ENCODE measurements around the gene C16orf74. TPM values are rescaled to one million over a fixed set of nuclear protein-coding genes. Genes with fewer than 3 reads are reported as not detected.
A peak's percentile ranks its signal among the peaks of the same experiment; 100 is the strongest.

The C16orf74 gene
- total and polyA plus RNA-seq, 8 donors = 1.1 to 24.9 (median 4.6) TPM; not detected in 3

DNA sequence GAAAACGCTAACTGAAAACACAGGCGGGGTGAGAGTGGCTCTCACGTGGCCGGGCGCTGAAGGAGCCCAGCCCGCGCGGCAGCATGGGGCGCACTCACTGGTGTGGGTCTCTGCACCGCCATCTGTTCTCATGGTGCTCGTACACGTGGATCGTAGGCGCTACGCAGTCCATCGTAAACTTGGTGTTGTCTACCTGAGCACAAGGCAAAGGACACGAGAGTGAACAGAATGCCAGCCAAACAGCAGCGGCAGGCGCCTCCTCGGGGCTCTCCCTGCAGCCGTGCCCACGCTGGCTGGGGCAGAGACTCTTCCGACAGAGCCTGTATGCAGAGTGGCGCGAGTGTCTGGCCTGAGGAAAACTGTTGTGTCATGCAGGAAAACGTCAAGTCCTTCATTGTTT is 29.4 kb upstream of the C16orf74 start:
- TF ChIP-seq EP300 (IDR thresholded peaks at IDR 0.05) (no peak), POLR2A (IDR thresholded peaks at IDR 0.05) (no peak), CTCF (IDR thresholded peaks at IDR 0.05) (no peak), POLR2AphosphoS5 (IDR thresholded peaks at IDR 0.05) (no peak)
- Histone ChIP-seq H3K27ac (no peak overlapping the region), H3K9me3 (no peaks in the 10 kb centered on the region), H3K4me1 (peaks cover 9 to 17% (median 12%) of the 10 kb centered on the region in 4 donors), H3K4me3 (no peak overlapping the region), H3K36me3 (peaks cover 32 to 78% (median 67%) of the 10 kb centered on the region in 4 donors), H3K27me3 (no peaks in the 10 kb centered on the region)
- intact Hi-C loops (cut with DNase I; ENCODE audit: low total_unique reads) = no loop called here
- WGBS, 5 donors = 91 to 93% (median 92%) methylated on average over 21 to 26 of the region's 26 CpGs
- no peak for DNase-seq

DNA sequence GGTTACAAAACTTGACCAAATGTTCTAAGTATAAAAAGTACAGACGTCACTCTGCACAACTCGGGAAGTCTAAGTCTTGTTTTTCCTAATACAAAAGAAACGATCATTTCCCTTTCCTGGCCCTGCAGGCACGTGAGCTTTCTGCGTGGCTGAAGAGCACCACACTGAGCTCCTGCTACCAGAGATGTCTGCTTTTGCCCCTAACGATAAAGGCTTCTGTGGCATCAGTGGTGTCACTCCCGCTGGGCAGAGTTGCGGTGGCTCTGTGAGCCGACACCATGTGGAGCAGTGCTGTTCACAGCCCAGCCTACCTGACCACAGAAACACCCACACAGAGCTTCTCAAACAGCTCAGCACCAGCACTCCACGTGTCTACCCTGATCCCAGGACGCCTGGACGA is 28.0 kb upstream of the C16orf74 start:
- Histone ChIP-seq H3K4me3 (no peak overlapping the region), H3K27me3 (no peaks in the 10 kb centered on the region), H3K36me3 (peaks cover 32 to 66% (median 62%) of the 10 kb centered on the region in 4 donors), H3K9me3 (no peaks in the 10 kb centered on the region), H3K27ac (peak overlapping the region in 1 of 5 donors; percentile 27), H3K4me1 (peaks cover 9 to 17% (median 12%) of the 10 kb centered on the region in 4 donors)
- TF ChIP-seq CTCF (IDR thresholded peaks at IDR 0.05) (no peak), POLR2A (IDR thresholded peaks at IDR 0.05) (no peak), POLR2AphosphoS5 (IDR thresholded peaks at IDR 0.05) (no peak), EP300 (IDR thresholded peaks at IDR 0.05) (no peak)
- 72 to 80% (median 78%) methylated on average over 12 of the region's 12 CpGs for WGBS, 5 donors
- no peak for DNase-seq
- intact Hi-C loops (cut with DNase I; ENCODE audit: low total_unique reads) = no loop called here

DNA sequence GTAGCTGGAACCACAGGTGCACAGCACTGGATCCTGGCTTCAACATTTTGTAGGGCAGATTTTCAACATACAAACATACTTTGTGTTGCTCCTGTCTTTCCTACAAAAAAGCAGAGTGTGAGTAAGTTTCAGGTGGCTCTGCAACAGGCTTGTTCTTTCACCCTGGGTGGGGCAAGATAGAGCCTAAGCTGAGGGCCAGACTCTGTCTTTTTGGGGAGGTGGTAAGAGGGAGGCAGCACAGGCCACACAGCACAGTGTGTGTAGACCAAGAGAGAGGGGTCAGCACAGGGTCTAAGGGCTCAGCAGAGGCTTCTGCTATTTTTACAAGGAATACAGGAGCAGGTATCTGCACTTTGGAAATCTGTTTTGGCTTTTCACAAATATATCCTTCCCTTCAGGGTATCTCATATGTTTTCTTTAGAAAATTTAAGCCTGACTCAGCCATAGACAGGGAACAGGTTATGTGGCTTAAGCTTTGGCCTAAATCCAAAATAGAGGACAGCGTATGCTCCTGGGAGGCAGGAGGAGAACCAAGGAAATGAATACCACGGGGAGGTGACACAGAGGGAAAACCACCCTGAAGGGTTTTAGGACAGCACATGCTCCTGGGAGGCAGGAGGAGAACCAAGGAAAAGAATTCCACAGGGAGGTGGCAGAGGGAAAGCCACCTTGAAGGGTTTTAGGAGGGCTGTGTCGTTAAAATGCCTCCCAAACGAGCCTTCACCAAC is 26.9 kb upstream of the C16orf74 start:
- TF ChIP-seq CTCF (IDR thresholded peaks at IDR 0.05) (no peak), POLR2A (IDR thresholded peaks at IDR 0.05) (no peak), POLR2AphosphoS5 (IDR thresholded peaks at IDR 0.05) (no peak), EP300 (IDR thresholded peaks at IDR 0.05) (no peak)

DNA sequence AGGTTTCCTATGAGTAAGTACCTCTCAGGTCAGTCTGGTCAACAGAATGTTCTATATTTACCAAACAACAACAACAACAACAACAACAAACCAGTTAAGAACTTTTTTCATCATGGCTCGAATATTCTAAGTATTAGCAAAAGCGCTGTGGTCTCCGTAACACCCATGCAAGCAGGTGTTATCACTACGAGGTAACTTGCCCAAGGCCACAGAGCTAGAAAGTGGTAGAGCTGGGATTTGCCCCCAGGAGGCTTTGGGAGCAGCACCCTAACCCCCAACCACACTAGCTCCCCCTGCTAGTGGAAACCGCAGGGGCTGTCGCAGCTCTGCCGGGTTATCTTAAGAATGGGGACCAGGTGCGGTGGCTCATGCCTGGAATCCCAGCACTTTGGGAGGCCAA is 23.9 kb upstream of the C16orf74 start:
- Histone ChIP-seq H3K9me3 (no peaks in the 10 kb centered on the region), H3K36me3 (peaks cover 19 to 51% (median 44%) of the 10 kb centered on the region in 4 donors), H3K4me1 (no peaks in the 10 kb centered on the region), H3K4me3 (no peak overlapping the region), H3K27ac (no peak overlapping the region), H3K27me3 (no peaks in the 10 kb centered on the region)
- intact Hi-C loops (cut with DNase I; ENCODE audit: low total_unique reads) = no loop called here
- WGBS, 5 donors = 81 to 96% (median 94%) methylated on average over 5 to 8 of the region's 8 CpGs
- TF ChIP-seq POLR2AphosphoS5 (IDR thresholded peaks at IDR 0.05) (no peak), POLR2A (IDR thresholded peaks at IDR 0.05) (no peak), EP300 (IDR thresholded peaks at IDR 0.05) (no peak), CTCF (IDR thresholded peaks at IDR 0.05) (no peak)
- no peak for DNase-seq

More for the DNA sequence above, 26.9 kb upstream of the C16orf74 start:
- H3K27ac ChIP-seq = peak overlapping the region in 2 of 5 donors; percentile 27 to 51
- peaks cover 32 to 61% (median 55%) of the 10 kb centered on the region in 4 donors for H3K36me3 ChIP-seq
- H3K4me1 ChIP-seq = peaks cover 8 to 13% (median 11%) of the 10 kb centered on the region in 4 donors
- intact Hi-C loops (cut with DNase I; ENCODE audit: low total_unique reads) = no loop called here
- H3K27me3 ChIP-seq = no peaks in the 10 kb centered on the region
- WGBS, 5 donors = 61 to 69% (median 63%) methylated on average over 4 of the region's 4 CpGs
- no peak overlapping the region for H3K4me3 ChIP-seq
- no peak for DNase-seq
- H3K9me3 ChIP-seq = no peaks in the 10 kb centered on the region
